ENCODE data around the gene RBP5. TPM values are rescaled to one million over a fixed set of nuclear protein-coding genes. Genes with fewer than 3 reads are reported as not detected.

Gene RBP5
- total and polyA plus RNA-seq, 8 donors, result 1.2 to 26.5 (median 20.2) TPM

DNA sequence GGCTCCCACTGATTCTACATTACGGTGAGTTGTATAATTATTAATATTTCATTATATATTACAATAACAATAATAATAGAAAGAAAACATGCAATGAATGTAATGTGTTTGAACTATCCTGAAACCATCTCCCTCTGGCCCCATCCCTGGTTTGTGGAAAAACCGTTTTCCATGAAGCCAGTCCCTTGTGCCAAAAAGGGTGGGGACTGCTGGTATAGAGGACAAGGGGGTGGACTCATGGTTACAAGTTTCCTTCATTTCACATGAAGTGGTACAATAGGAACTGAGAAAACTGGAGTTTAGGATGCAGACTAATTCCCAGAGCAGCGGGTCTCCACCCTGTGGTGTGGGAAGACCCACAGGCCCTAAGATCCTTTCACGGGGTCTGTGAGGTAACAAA, 16.6 kb downstream of the RBP5 start:
- no peak overlapping the region for H3K27ac ChIP-seq
- ATAC-seq, result no peak
- H3K4me1 ChIP-seq, result peaks cover 8 to 50% of the 10 kb centered on the region in 2 donors
- H3K9me3 ChIP-seq, result no peaks in the 10 kb centered on the region
- no peak overlapping the region for H3K4me3 ChIP-seq
- peak in 1 of 4 donors; percentile 28 for DNase-seq
- H3K27me3 ChIP-seq, result no peaks in the 10 kb centered on the region
- H3K36me3 ChIP-seq, result peaks cover 0 to 11% of the 10 kb centered on the region in 2 donors
- intact Hi-C loops (cut with DNase I), result loop anchor here in 1 of 2 donors (10.0 kb wide), 1 partner anchor 157 kb away; the partner anchor contains the start of gene PTPN6
- TF ChIP-seq, protein P1, sequence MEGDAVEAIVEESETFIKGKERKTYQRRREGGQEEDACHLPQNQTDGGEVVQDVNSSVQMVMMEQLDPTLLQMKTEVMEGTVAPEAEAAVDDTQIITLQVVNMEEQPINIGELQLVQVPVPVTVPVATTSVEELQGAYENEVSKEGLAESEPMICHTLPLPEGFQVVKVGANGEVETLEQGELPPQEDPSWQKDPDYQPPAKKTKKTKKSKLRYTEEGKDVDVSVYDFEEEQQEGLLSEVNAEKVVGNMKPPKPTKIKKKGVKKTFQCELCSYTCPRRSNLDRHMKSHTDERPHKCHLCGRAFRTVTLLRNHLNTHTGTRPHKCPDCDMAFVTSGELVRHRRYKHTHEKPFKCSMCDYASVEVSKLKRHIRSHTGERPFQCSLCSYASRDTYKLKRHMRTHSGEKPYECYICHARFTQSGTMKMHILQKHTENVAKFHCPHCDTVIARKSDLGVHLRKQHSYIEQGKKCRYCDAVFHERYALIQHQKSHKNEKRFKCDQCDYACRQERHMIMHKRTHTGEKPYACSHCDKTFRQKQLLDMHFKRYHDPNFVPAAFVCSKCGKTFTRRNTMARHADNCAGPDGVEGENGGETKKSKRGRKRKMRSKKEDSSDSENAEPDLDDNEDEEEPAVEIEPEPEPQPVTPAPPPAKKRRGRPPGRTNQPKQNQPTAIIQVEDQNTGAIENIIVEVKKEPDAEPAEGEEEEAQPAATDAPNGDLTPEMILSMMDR (IDR thresholded peaks at IDR 0.05), result no peak

GRCh38 chr12:7110661-7111060, 18.0 kb downstream of the RBP5 start:
- no peak overlapping the region for H3K4me3 ChIP-seq
- H3K36me3 ChIP-seq, result peaks cover 0 to 5% of the 10 kb centered on the region in 2 donors
- ATAC-seq (no peak), DNase-seq (peak in 2 of 4 donors; percentile 28 to 44)
- no peak overlapping the region for H3K27ac ChIP-seq
- H3K27me3 ChIP-seq, result no peaks in the 10 kb centered on the region
- intact Hi-C loops (cut with DNase I), result loop anchor here in 1 of 2 donors (10.0 kb wide), 1 partner anchor 156 kb away; the partner anchor contains the start of gene PTPN6
- TF ChIP-seq, protein P1 (IDR thresholded peaks at IDR 0.05), result no peak
- H3K9me3 ChIP-seq, result no peaks in the 10 kb centered on the region
- H3K4me1 ChIP-seq, result peaks cover 12 to 62% of the 10 kb centered on the region in 2 donors

GRCh38 chr12:7109572-7109920, 19.1 kb downstream of the RBP5 start:
- no peak for ATAC-seq
- peak overlapping the region; percentile 90 to 97 for H3K27ac ChIP-seq
- peaks cover 12 to 70% of the 10 kb centered on the region in 2 donors for H3K4me1 ChIP-seq
- H3K9me3 ChIP-seq, result no peaks in the 10 kb centered on the region
- intact Hi-C loops (cut with DNase I), result no loop called here
- peak overlapping the region; percentile 35 to 70 for H3K4me3 ChIP-seq
- TF ChIP-seq, protein P1 (IDR thresholded peaks at IDR 0.05), result no peak
- H3K36me3 ChIP-seq, result peaks cover 0 to under 1% of the 10 kb centered on the region in 2 donors
- no peaks in the 10 kb centered on the region for H3K27me3 ChIP-seq
- peak in 1 of 4 donors; percentile 50 for DNase-seq

- Histone ChIP-seq H3K4me3 (peak within 1 kb of the TSS; percentile 35 to 70), H3K27me3 (no peaks in the 10 kb centered on the region), H3K27ac (peak within 1 kb of the TSS; percentile 90 to 97), H3K9me3 (no peaks in the 10 kb centered on the region), H3K4me1 (peaks cover 12 to 70% of the 10 kb centered on the region in 2 donors), H3K36me3 (peaks cover 0 to 6% of the 10 kb centered on the region in 2 donors)
- peak; percentile 86 to 97 (median 90) for DNase-seq
- intact Hi-C loops (cut with DNase I), result no loop called here
- TF ChIP-seq, protein P1 (IDR thresholded peaks at IDR 0.05), result peak; percentile 97 to 98
- peak; percentile 83 for ATAC-seq
Measured at GRCh38 chr12:7108796-7109571, 19.7 kb downstream of the RBP5 start, which contains the start of gene C1RL. TSS of gene C1RL (minus strand) at chr12:7109214. CDS start at chr12:7109180, 34 bp downstream.

Measured in left lung (tissue), 10 donors.